ENCODE results near the gene MAP4K5. TPM values are rescaled to one million over a fixed set of nuclear protein-coding genes. Genes with fewer than 3 reads are reported as not detected.

Gene MAP4K5
- total RNA-seq, 1 donor from 2014 or later = 158 TPM

DNA sequence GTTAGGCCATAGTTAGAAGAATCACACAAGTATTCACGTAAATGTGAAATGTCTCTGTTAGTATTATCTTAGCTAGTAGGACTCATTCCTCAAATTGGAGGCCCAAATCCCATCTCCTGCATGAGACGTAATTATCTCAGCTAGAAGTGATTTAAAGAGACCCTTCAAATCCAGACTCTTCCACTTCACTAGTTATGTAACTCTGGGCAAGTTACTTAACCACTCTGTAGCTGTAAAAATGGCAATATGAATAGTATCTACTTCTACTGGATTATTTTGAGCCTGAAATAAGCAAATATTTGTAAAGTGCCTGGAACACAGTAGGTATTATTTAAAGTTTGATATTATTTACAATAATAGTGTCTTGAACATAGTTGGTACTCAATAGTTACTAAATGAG is 107.3 kb downstream of the MAP4K5 start:
- no peak for TF ChIP-seq POLR2A (IDR thresholded peaks at IDR 0.05)
- TF ChIP-seq, protein P1, sequence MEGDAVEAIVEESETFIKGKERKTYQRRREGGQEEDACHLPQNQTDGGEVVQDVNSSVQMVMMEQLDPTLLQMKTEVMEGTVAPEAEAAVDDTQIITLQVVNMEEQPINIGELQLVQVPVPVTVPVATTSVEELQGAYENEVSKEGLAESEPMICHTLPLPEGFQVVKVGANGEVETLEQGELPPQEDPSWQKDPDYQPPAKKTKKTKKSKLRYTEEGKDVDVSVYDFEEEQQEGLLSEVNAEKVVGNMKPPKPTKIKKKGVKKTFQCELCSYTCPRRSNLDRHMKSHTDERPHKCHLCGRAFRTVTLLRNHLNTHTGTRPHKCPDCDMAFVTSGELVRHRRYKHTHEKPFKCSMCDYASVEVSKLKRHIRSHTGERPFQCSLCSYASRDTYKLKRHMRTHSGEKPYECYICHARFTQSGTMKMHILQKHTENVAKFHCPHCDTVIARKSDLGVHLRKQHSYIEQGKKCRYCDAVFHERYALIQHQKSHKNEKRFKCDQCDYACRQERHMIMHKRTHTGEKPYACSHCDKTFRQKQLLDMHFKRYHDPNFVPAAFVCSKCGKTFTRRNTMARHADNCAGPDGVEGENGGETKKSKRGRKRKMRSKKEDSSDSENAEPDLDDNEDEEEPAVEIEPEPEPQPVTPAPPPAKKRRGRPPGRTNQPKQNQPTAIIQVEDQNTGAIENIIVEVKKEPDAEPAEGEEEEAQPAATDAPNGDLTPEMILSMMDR (IDR thresholded peaks at IDR 0.05) = no peak
- TF ChIP-seq POLR2AphosphoS5 (IDR thresholded peaks at IDR 0.05; ENCODE audit: insufficient read depth in 1 of 2, low read depth in 1 of 2) = no peak
- H3K9me3 ChIP-seq = no peaks in the 10 kb centered on the region
- intact Hi-C loops (cut with DNase I) = no loop called here
- H3K4me3 ChIP-seq = no peak overlapping the region
- H3K27ac ChIP-seq = no peak overlapping the region
- no peak for DNase-seq (ENCODE audit: extremely low spot score in 2 of 2)
- no peaks in the 10 kb centered on the region for H3K4me1 ChIP-seq
- no peaks in the 10 kb centered on the region for H3K27me3 ChIP-seq
- H3K36me3 ChIP-seq = peaks cover 0 to 34% of the 10 kb centered on the region in 2 donors

DNA sequence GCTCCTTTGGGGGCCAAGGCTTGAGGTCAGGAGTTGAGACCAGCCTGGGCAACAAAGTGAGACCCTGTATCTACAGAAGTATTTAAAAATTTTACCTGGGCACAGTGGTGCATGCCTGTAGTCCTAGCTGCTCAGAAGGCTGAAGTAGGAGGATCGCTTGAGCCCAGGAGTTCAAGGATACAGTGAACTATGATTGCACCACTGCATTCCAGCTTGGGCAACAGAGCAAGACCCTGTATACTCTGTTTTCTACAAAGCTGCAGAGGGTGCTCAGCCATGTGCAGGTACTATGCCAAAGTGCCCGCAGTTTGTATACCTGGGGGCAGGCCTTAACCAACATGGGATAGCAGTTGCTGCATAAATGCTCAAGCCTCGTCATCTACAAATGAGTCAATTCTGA is 108.8 kb downstream of the MAP4K5 start:
- TF ChIP-seq POLR2AphosphoS5 (IDR thresholded peaks at IDR 0.05; ENCODE audit: insufficient read depth in 1 of 2, low read depth in 1 of 2) (no peak), POLR2A (IDR thresholded peaks at IDR 0.05) (no peak)
- TF ChIP-seq, protein P1 (IDR thresholded peaks at IDR 0.05) = no peak
- Histone ChIP-seq H3K27ac (no peak overlapping the region), H3K4me3 (no peak overlapping the region), H3K4me1 (no peaks in the 10 kb centered on the region), H3K27me3 (no peaks in the 10 kb centered on the region), H3K9me3 (no peaks in the 10 kb centered on the region), H3K36me3 (peaks cover 0 to 48% of the 10 kb centered on the region in 2 donors)
- intact Hi-C loops (cut with DNase I) = no loop called here
- DNase-seq (ENCODE audit: extremely low spot score in 2 of 2) = no peak

DNA sequence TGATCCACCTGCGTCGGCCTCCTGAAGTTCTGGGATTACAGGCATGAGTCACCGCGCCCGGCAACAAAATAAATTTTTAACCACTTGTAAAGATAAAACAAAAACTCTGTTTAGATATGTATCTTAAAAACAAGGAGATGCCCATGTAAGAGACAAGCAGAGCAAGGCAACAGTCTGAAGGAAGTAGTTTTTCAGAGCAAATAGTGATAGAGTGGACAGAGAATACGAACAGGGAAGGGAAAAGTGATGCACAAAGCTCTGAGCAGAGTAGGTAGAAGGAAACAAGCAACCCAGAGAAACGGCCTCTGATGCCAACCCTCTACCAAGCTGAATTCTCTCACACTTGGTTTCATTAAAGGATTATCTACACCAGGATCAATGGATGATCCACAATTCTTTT is 110.9 kb downstream of the MAP4K5 start:
- Histone ChIP-seq H3K4me3 (no peak overlapping the region), H3K4me1 (no peaks in the 10 kb centered on the region), H3K27me3 (no peaks in the 10 kb centered on the region), H3K9me3 (no peaks in the 10 kb centered on the region), H3K36me3 (peaks cover 0 to 51% of the 10 kb centered on the region in 2 donors), H3K27ac (no peak overlapping the region)
- TF ChIP-seq, protein P1 (IDR thresholded peaks at IDR 0.05) = no peak
- TF ChIP-seq POLR2A (IDR thresholded peaks at IDR 0.05) = no peak
- intact Hi-C loops (cut with DNase I) = no loop called here
- no peak for DNase-seq (ENCODE audit: extremely low spot score in 2 of 2)

DNA sequence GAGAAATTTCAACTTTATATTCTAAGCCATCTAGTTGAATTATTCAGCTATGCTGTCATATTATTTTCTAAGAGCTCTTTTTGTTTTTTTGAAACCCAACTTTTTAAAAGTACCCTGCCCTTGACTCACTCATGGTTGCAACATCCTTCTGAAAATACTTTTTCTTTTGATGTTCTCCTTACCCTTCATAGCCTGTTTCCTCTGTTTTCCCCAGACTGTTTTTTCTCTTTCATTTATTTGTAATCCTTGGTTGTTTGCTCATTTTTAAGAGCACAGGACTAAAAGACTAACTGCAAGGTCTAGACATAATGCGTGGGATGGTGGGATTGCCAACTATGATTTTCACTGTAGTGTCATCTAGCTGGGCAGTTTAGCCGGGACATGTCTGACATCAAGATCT is 114.5 kb downstream of the MAP4K5 start:
- no peak overlapping the region for H3K4me3 ChIP-seq
- H3K27me3 ChIP-seq = no peaks in the 10 kb centered on the region
- H3K9me3 ChIP-seq = no peaks in the 10 kb centered on the region
- H3K27ac ChIP-seq = no peak overlapping the region
- TF ChIP-seq, protein P1 (IDR thresholded peaks at IDR 0.05) = no peak
- TF ChIP-seq POLR2A (IDR thresholded peaks at IDR 0.05) (no peak), POLR2AphosphoS5 (IDR thresholded peaks at IDR 0.05; ENCODE audit: insufficient read depth in 1 of 2, low read depth in 1 of 2) (no peak)
- intact Hi-C loops (cut with DNase I) = no loop called here
- H3K4me1 ChIP-seq = no peaks in the 10 kb centered on the region
- H3K36me3 ChIP-seq = peaks cover 0 to 40% of the 10 kb centered on the region in 2 donors
- DNase-seq (ENCODE audit: extremely low spot score in 2 of 2) = no peak

DNA sequence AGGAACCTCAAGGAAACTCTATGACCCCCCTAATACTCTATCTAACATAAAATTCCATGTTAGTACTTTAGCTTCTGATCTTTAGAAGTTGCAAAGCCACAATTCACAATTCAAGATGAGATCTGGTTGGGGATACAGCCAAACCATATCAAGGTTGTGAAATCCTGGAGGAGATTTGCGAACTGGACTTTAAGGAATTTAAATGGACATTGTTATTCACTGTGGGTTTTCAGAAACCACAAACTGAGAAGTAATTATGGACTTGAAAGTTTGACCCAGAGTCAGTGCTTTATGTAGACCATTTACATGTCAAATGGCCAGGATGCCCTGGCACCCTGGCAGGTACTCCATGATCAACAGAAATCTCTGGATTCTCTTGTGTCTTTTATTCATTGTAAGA is 121.4 kb downstream of the MAP4K5 start:
- no peaks in the 10 kb centered on the region for H3K36me3 ChIP-seq
- H3K27ac ChIP-seq = no peak overlapping the region
- intact Hi-C loops (cut with DNase I) = no loop called here
- H3K4me3 ChIP-seq = no peak overlapping the region
- no peaks in the 10 kb centered on the region for H3K9me3 ChIP-seq
- no peak for DNase-seq (ENCODE audit: extremely low spot score in 2 of 2)
- no peaks in the 10 kb centered on the region for H3K27me3 ChIP-seq
- no peak for TF ChIP-seq POLR2AphosphoS5 (IDR thresholded peaks at IDR 0.05; ENCODE audit: insufficient read depth in 1 of 2, low read depth in 1 of 2)
- TF ChIP-seq, protein P1 (IDR thresholded peaks at IDR 0.05) = no peak
- TF ChIP-seq POLR2A (IDR thresholded peaks at IDR 0.05) = no peak
- H3K4me1 ChIP-seq = peaks cover 7% of the 10 kb centered on the region

Data from vagina (tissue), 2 donors.